Right atrium auricular region (tissue), 2 donors: ENCODE measurements around the gene MAP7. TPM values are rescaled to one million over a fixed set of nuclear protein-coding genes. Genes with fewer than 3 reads are reported as not detected.
"Not testable (repeated sequence)": the region's sequence is repeated elsewhere in the genome, so short reads cannot be mapped to it uniquely, and the experiment has no call there.

Source experiments
- DNase-seq: peaks from one replicate; pipeline ENCODE4 v3.0.0-alpha.2; 2019; ENCODE audit warnings: low spot score
- H3K27ac ChIP-seq, 2 donors: fragments of 200-600 bp; sonication (generic); 1 replicate in 1 of 2; 2 replicates in 1 of 2; pipeline ENCODE4 v1.5.1; 2016 to 2019
- H3K27me3 ChIP-seq, 2 donors: fragments of 200-600 bp; sonication (generic); one replicate each; pipeline versions ENCODE4 v1.5.1 to v1.6.0; 2017 to 2019
- H3K36me3 ChIP-seq: fragments of 200-600 bp; sonication (generic); one replicate; pipeline ENCODE4 v1.5.1; 2016
- H3K4me1 ChIP-seq, 2 donors: fragments of 200-600 bp; sonication (generic); one replicate each; pipeline versions ENCODE4 v1.5.1 to v1.6.0; 2017 to 2019
- H3K4me3 ChIP-seq, 2 donors: fragments of 200-600 bp; sonication (generic); 1 replicate in 1 of 2; 2 replicates in 1 of 2; pipeline ENCODE4 v1.5.1; 2017 to 2019; ENCODE audit warnings: mild to moderate bottlenecking in 1 of 2, moderate library complexity in 1 of 2
- H3K9me3 ChIP-seq, 2 donors: fragments of 200-600 bp; sonication (generic); one replicate each; pipeline ENCODE4 v1.5.1; 2019
- CTCF ChIP-seq, 2 donors: fragments of 200-600 bp; sonication (generic); IDR thresholded peaks; one replicate each; pipeline ENCODE4 v1.5.1; 2019; ENCODE audit warnings: antibody characterized with exemption in 2 of 2
- total RNA-seq, 2 donors: library from RNA; depleted of rRNA; stranded (reverse); fragments of >200 nt; gene quantifications; one replicate each; pipeline ENCODE4 v1.1.0, GENCODE V29; 2016

The MAP7 gene
- total RNA-seq, 2 donors from 2014 or later, result 1.0 to 1.3 TPM

GRCh38 chr6:136494059-136494458 is 56.2 kb downstream of the MAP7 start:
- H3K4me1 ChIP-seq, result no peaks in the 10 kb centered on the region

GRCh38 chr6:136492409-136492808 is 57.8 kb downstream of the MAP7 start:
- Histone ChIP-seq H3K4me1 (no peaks in the 10 kb centered on the region), H3K4me3 (no peak overlapping the region), H3K27me3 (no peaks in the 10 kb centered on the region), H3K9me3 (no peaks in the 10 kb centered on the region), H3K27ac (no peak overlapping the region), H3K36me3 (no peaks in the 10 kb centered on the region)
- DNase-seq, result no peak
- TF ChIP-seq CTCF (IDR thresholded peaks at IDR 0.05), result no peak

More at GRCh38 chr6:136494059-136494458, 56.2 kb downstream of the MAP7 start:
- H3K9me3 ChIP-seq, result no peaks in the 10 kb centered on the region
- no peak for TF ChIP-seq CTCF (IDR thresholded peaks at IDR 0.05)
- no peak overlapping the region for H3K27ac ChIP-seq
- DNase-seq, result no peak
- H3K27me3 ChIP-seq, result no peaks in the 10 kb centered on the region
- H3K36me3 ChIP-seq, result no peaks in the 10 kb centered on the region
- no peak overlapping the region for H3K4me3 ChIP-seq

GRCh38 chr6:136491754-136492153 is 58.5 kb downstream of the MAP7 start:
- Histone ChIP-seq H3K27me3 (no peaks in the 10 kb centered on the region), H3K36me3 (no peaks in the 10 kb centered on the region), H3K27ac (no peak overlapping the region), H3K4me1 (no peaks in the 10 kb centered on the region), H3K9me3 (no peaks in the 10 kb centered on the region), H3K4me3 (no peak overlapping the region)
- no peak for DNase-seq
- no peak for TF ChIP-seq CTCF (IDR thresholded peaks at IDR 0.05)

- no peak for DNase-seq
- TF ChIP-seq CTCF (IDR thresholded peaks at IDR 0.05), result no peak
- Histone ChIP-seq H3K4me1 (no peaks in the 10 kb centered on the region), H3K9me3 (no peaks in the 10 kb centered on the region), H3K36me3 (no peaks in the 10 kb centered on the region), H3K27ac (no peak overlapping the region), H3K27me3 (no peaks in the 10 kb centered on the region), H3K4me3 (no peak overlapping the region)
Measured at GRCh38 chr6:136491251-136491650, 59.0 kb downstream of the MAP7 start.

GRCh38 chr6:136489689-136490033 is 60.6 kb downstream of the MAP7 start:
- H3K36me3 ChIP-seq, H3K9me3 ChIP-seq, H3K4me1 ChIP-seq, H3K27me3 ChIP-seq, DNase-seq, H3K4me3 ChIP-seq, H3K27ac ChIP-seq: not testable (repeated sequence)

GRCh38 chr6:136487759-136488425 is 62.3 kb downstream of the MAP7 start:
- no peak for TF ChIP-seq CTCF (IDR thresholded peaks at IDR 0.05)
- no peaks in the 10 kb centered on the region for H3K9me3 ChIP-seq
- DNase-seq, result no peak
- no peaks in the 10 kb centered on the region for H3K36me3 ChIP-seq
- H3K4me3 ChIP-seq, result no peak overlapping the region
- H3K4me1 ChIP-seq, result no peaks in the 10 kb centered on the region
- no peaks in the 10 kb centered on the region for H3K27me3 ChIP-seq
- no peak overlapping the region for H3K27ac ChIP-seq
